GM20000 (cell line): Measurements from ENCODE around the gene STXBP1.
A peak's percentile ranks its signal among the peaks of the same experiment; 100 is the strongest.
"Not testable (repeated sequence)": the region's sequence is repeated elsewhere in the genome, so short reads cannot be mapped to it uniquely, and the experiment has no call there.

Source experiments
- DNase-seq: peaks from one replicate; pipeline ENCODE4 v3.0.0; 2012; ENCODE audit warnings: low spot score
- CTCF ChIP-seq: IDR thresholded peaks from 2 replicates; pipeline ENCODE4 v1.5.1; 2012; ENCODE audit warnings: mild to moderate bottlenecking, control low read depth; ENCODE audit errors: extremely low read depth, missing control alignments

STXBP1 gene

GRCh38 chr9:127580366-127580765 lies 31.7 kb upstream of the STXBP1 start:
- no peak for TF ChIP-seq CTCF
- DNase-seq: no peak

- no peak for DNase-seq
- TF ChIP-seq CTCF: no peak
Measured at GRCh38 chr9:127580879-127581475, 31.1 kb upstream of the STXBP1 start.

- DNase-seq: not testable (repeated sequence)
Measured at GRCh38 chr9:127584474-127584805, 27.6 kb upstream of the STXBP1 start.

GRCh38 chr9:127585161-127585819 lies 26.8 kb upstream of the STXBP1 start:
- DNase-seq: no peak
- TF ChIP-seq CTCF: no peak

GRCh38 chr9:127586096-127586495 lies 26.0 kb upstream of the STXBP1 start:
- DNase-seq: no peak
- no peak for TF ChIP-seq CTCF

GRCh38 chr9:127586537-127586936 lies 25.5 kb upstream of the STXBP1 start:
- TF ChIP-seq CTCF: peak; percentile 62
- peak; percentile 67 for DNase-seq

- no peak for TF ChIP-seq CTCF
- no peak for DNase-seq
Measured at GRCh38 chr9:127587966-127588365, 24.1 kb upstream of the STXBP1 start.
